HG03066 (cell line): ENCODE measurements around the gene NR0B2.

Experiments used
- ATAC-seq: cut with Tn5 transposase; IDR thresholded peaks from one replicate; pipeline ENCODE4 v1.9.1; 2021; ENCODE audit warnings: low read depth; ENCODE audit not compliant: unreplicated experiment

Gene NR0B2

GRCh38 chr1:26938004-26938658 is 24.4 kb upstream of the NR0B2 start:
- no peak for ATAC-seq

- ATAC-seq = no peak
Measured at GRCh38 chr1:26936823-26937222, 23.0 kb upstream of the NR0B2 start.

GRCh38 chr1:26932531-26932930 is 18.8 kb upstream of the NR0B2 start:
- peak; percentile 54 for ATAC-seq

- ATAC-seq = no peak
Measured at GRCh38 chr1:26923711-26924110, 9.9 kb upstream of the NR0B2 start.

GRCh38 chr1:26922901-26923300 is 9.1 kb upstream of the NR0B2 start:
- ATAC-seq = no peak

GRCh38 chr1:26922431-26922729 is 8.6 kb upstream of the NR0B2 start:
- no peak for ATAC-seq

- ATAC-seq = peak; percentile 98
Measured at GRCh38 chr1:26921540-26922430, 8.0 kb upstream of the NR0B2 start, which contains the start of gene NUDC. NUDC (plus strand) TSS chr1:26921743; CDS start chr1:26921849, 106 bp downstream.

GRCh38 chr1:26921126-26921539 is 7.4 kb upstream of the NR0B2 start:
- ATAC-seq = no peak

- ATAC-seq = no peak
Measured at GRCh38 chr1:26915204-26915842, 1.5 kb upstream of the NR0B2 start.

GRCh38 chr1:26913389-26913753 is 404 bp downstream of the NR0B2 start:
- ATAC-seq = no peak

GRCh38 chr1:26912147-26912490 is 1.7 kb downstream of the NR0B2 start:
- no peak for ATAC-seq

GRCh38 chr1:26911399-26912146 is 2.2 kb downstream of the NR0B2 start:
- no peak for ATAC-seq

GRCh38 chr1:26910343-26911160 is 3.2 kb downstream of the NR0B2 start:
- no peak for ATAC-seq

GRCh38 chr1:26909951-26910342 is 3.8 kb downstream of the NR0B2 start:
- ATAC-seq = no peak

GRCh38 chr1:26907071-26907917 is 6.5 kb downstream of the NR0B2 start:
- no peak for ATAC-seq

GRCh38 chr1:26900815-26901511 is 12.8 kb downstream of the NR0B2 start:
- no peak for ATAC-seq

GRCh38 chr1:26900001-26900814 is 13.6 kb downstream of the NR0B2 start, which contains the start of gene GPATCH3:
GPATCH3 (minus strand) TSS chr1:26900467; CDS start chr1:26900442, 25 bp downstream.
- peak; percentile 76 for ATAC-seq

- ATAC-seq = no peak
Measured at GRCh38 chr1:26897351-26897750, 16.4 kb downstream of the NR0B2 start.
